ENCODE data around the gene SUGCT.

GRCh38 chr7:40714363-40715052 is 579.7 kb downstream of the SUGCT start:
- TF ChIP-seq, protein P1, sequence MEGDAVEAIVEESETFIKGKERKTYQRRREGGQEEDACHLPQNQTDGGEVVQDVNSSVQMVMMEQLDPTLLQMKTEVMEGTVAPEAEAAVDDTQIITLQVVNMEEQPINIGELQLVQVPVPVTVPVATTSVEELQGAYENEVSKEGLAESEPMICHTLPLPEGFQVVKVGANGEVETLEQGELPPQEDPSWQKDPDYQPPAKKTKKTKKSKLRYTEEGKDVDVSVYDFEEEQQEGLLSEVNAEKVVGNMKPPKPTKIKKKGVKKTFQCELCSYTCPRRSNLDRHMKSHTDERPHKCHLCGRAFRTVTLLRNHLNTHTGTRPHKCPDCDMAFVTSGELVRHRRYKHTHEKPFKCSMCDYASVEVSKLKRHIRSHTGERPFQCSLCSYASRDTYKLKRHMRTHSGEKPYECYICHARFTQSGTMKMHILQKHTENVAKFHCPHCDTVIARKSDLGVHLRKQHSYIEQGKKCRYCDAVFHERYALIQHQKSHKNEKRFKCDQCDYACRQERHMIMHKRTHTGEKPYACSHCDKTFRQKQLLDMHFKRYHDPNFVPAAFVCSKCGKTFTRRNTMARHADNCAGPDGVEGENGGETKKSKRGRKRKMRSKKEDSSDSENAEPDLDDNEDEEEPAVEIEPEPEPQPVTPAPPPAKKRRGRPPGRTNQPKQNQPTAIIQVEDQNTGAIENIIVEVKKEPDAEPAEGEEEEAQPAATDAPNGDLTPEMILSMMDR (IDR thresholded peaks at IDR 0.05; ENCODE audit: control extremely low read depth in 1 of 3, insufficient read depth in 1 of 3, low read depth in 1 of 3, low read length in 3 of 3): no peak
- TF ChIP-seq POLR2AphosphoS5 (IDR thresholded peaks at IDR 0.05; ENCODE audit: low read depth, low read length): no peak
